HEK293 (cell line): ENCODE data around the gene PRPH2.

Source experiments
- CTCF ChIA-PET: fragments of 350-600 bp; formaldehyde crosslinking; extraction: SDS; loops from one replicate; lab custom pipeline; 2021; ENCODE audit warnings: antibody characterized with exemption; lab: Yijun Ruan, JAX
- POLR2A ChIA-PET: fragments of 300-600 bp; formaldehyde crosslinking; extraction: SDS; loops from one replicate; lab custom pipeline; 2020; ENCODE audit warnings: antibody characterized with exemption, inconsistent platforms; lab: Yijun Ruan, JAX
- H3K27ac ChIP-seq: fragments of 200-500 bp; sonication (Bioruptor generic); 2 replicates; pipeline ENCODE4 v1.5.1; 2014; ENCODE audit warnings: low read depth, low read length, control low read depth, inconsistent platforms; ENCODE audit errors: extremely low read depth
- H3K36me3 ChIP-seq, 2 experiments: fragments of 200-500 bp in 1 of 2; sonication (Bioruptor generic) in 1 of 2; 1 replicate in 1 of 2; 2 replicates in 1 of 2; pipeline ENCODE4 v1.5.1; 2014 to 2017; ENCODE audit warnings: inconsistent platforms in 2 of 2, low read length in 2 of 2; ENCODE audit not compliant: control insufficient read depth in 2 of 2, insufficient read depth in 1 of 2
- H3K4me1 ChIP-seq: fragments of 200-500 bp; sonication (Bioruptor generic); 2 replicates; pipeline ENCODE4 v1.5.1; 2014; ENCODE audit warnings: mild to moderate bottlenecking, low read length, inconsistent platforms; ENCODE audit not compliant: control insufficient read depth, insufficient read depth
- H3K4me3 ChIP-seq: 2 replicates; pipeline ENCODE4 v1.5.1; 2011; ENCODE audit warnings: low read depth, mild to moderate bottlenecking, control low read depth, low read length, moderate library complexity
- H3K9me3 ChIP-seq: fragments of 200-500 bp; sonication (Bioruptor generic); 2 replicates; pipeline ENCODE4 v1.5.1; 2014; ENCODE audit warnings: low read depth, low read length, inconsistent platforms; ENCODE audit not compliant: control insufficient read depth, insufficient read depth
- KLF1 ChIP-seq: fragments of 450-650 bp; formaldehyde crosslinking; IDR thresholded peaks from 2 replicates; pipeline ENCODE4 v1.5.1; 2016; ENCODE audit warnings: missing biosample characterization, missing genetic modification characterization
- MEIS1 ChIP-seq: sonication (generic); formaldehyde crosslinking; IDR thresholded peaks from 2 replicates; pipeline ENCODE4 v1.8.1; 2022; ENCODE audit warnings: missing genetic modification reagents, mild to moderate bottlenecking, borderline replicate concordance
- MYNN ChIP-seq: fragments of 450-650 bp; formaldehyde crosslinking; IDR thresholded peaks from 2 replicates; pipeline ENCODE4 v1.5.1; 2016; ENCODE audit warnings: missing biosample characterization, missing genetic modification characterization, borderline replicate concordance
- ZBTB7A ChIP-seq: fragments of 450-650 bp; formaldehyde crosslinking; IDR thresholded peaks from 2 replicates; pipeline ENCODE4 v1.5.1; 2016; ENCODE audit warnings: low read depth, missing biosample characterization, missing genetic modification characterization
- ZFP3 ChIP-seq: fragments of 450-650 bp; formaldehyde crosslinking; IDR thresholded peaks from 2 replicates; pipeline ENCODE4 v1.5.1; 2016; ENCODE audit warnings: low read depth, missing biosample characterization, missing genetic modification characterization
- ZNF121 ChIP-seq: fragments of 450-650 bp; formaldehyde crosslinking; IDR thresholded peaks from 2 replicates; pipeline ENCODE4 v1.5.1; 2016; ENCODE audit warnings: missing biosample characterization, missing genetic modification characterization
- ZNF133 ChIP-seq: fragments of 450-650 bp; formaldehyde crosslinking; IDR thresholded peaks from 2 replicates; pipeline ENCODE4 v1.5.1; 2016; ENCODE audit warnings: missing biosample characterization, missing genetic modification characterization
- ZNF221 ChIP-seq: fragments of 450-650 bp; formaldehyde crosslinking; IDR thresholded peaks from 2 replicates; pipeline ENCODE4 v1.5.1; 2017; ENCODE audit warnings: missing biosample characterization, missing genetic modification characterization, borderline replicate concordance
- ZNF266 ChIP-seq: fragments of 450-650 bp; formaldehyde crosslinking; IDR thresholded peaks from 2 replicates; pipeline ENCODE4 v1.5.1; 2016; ENCODE audit warnings: missing biosample characterization, missing genetic modification characterization, low read depth
- ZNF302 ChIP-seq: fragments of 450-650 bp; formaldehyde crosslinking; IDR thresholded peaks from 2 replicates; pipeline ENCODE4 v1.5.1; 2016; ENCODE audit warnings: missing biosample characterization, missing genetic modification characterization, low read depth
- ZNF324 ChIP-seq: fragments of 450-650 bp; formaldehyde crosslinking; IDR thresholded peaks from 2 replicates; pipeline ENCODE4 v1.5.1; 2016; ENCODE audit warnings: missing biosample characterization, missing genetic modification characterization
- ZNF416 ChIP-seq: fragments of 450-650 bp; formaldehyde crosslinking; IDR thresholded peaks from 2 replicates; pipeline ENCODE4 v1.5.1; 2016; ENCODE audit warnings: missing biosample characterization, missing genetic modification characterization
- ZNF423 ChIP-seq: fragments of 450-650 bp; formaldehyde crosslinking; IDR thresholded peaks from 2 replicates; pipeline ENCODE4 v1.5.1; 2016; ENCODE audit warnings: missing biosample characterization, missing genetic modification characterization
- ZNF501 ChIP-seq: fragments of 450-650 bp; formaldehyde crosslinking; IDR thresholded peaks from 2 replicates; pipeline ENCODE4 v1.5.1; 2016; ENCODE audit warnings: missing biosample characterization, missing genetic modification characterization
- ZNF629 ChIP-seq: fragments of 450-650 bp; formaldehyde crosslinking; IDR thresholded peaks from 2 replicates; pipeline ENCODE4 v1.5.1; 2017; ENCODE audit warnings: missing biosample characterization, missing genetic modification characterization
- ZNF660 ChIP-seq: fragments of 450-650 bp; IDR thresholded peaks from 2 replicates; pipeline ENCODE4 v1.5.1; 2018; ENCODE audit warnings: missing biosample characterization, mild to moderate bottlenecking, missing genetic modification characterization
- ZNF677 ChIP-seq: fragments of 450-650 bp; IDR thresholded peaks from 2 replicates; pipeline ENCODE4 v1.5.0; 2018; ENCODE audit warnings: missing biosample characterization, mild to moderate bottlenecking, missing genetic modification characterization, moderate library complexity
- ZNF768 ChIP-seq: fragments of 450-650 bp; formaldehyde crosslinking; IDR thresholded peaks from 2 replicates; pipeline ENCODE4 v1.5.1; 2018; ENCODE audit warnings: missing biosample characterization, mild to moderate bottlenecking, missing genetic modification characterization
- ZNF830 ChIP-seq: fragments of 450-650 bp; IDR thresholded peaks from 2 replicates; pipeline ENCODE4 v1.5.0; 2018; ENCODE audit warnings: missing biosample characterization, missing genetic modification characterization, low read depth, mild to moderate bottlenecking, moderate library complexity
- ZNF837 ChIP-seq: fragments of 450-650 bp; formaldehyde crosslinking; IDR thresholded peaks from 2 replicates; pipeline ENCODE4 v1.5.1; 2016; ENCODE audit warnings: missing biosample characterization, missing genetic modification characterization
- ZSCAN23 ChIP-seq: fragments of 450-650 bp; formaldehyde crosslinking; IDR thresholded peaks from 2 replicates; pipeline ENCODE4 v1.5.1; 2016; ENCODE audit warnings: missing biosample characterization, missing genetic modification characterization
- ZSCAN30 ChIP-seq: fragments of 450-650 bp; IDR thresholded peaks from 2 replicates; pipeline ENCODE4 v1.5.1; 2018; ENCODE audit warnings: missing biosample characterization, mild to moderate bottlenecking, missing genetic modification characterization, moderate library complexity
- TF ChIP-seq, protein P1 (sequence below): fragments of 450-650 bp; formaldehyde crosslinking; IDR thresholded peaks from 2 replicates; pipeline ENCODE4 v1.5.1; 2016; ENCODE audit warnings: missing biosample characterization, missing genetic modification characterization
- TF ChIP-seq, protein P2 (sequence below): fragments of 450-650 bp; formaldehyde crosslinking; IDR thresholded peaks from 2 replicates; pipeline ENCODE4 v1.5.1; 2016; ENCODE audit warnings: missing biosample characterization, missing genetic modification characterization
- TF ChIP-seq, protein P3 (sequence below): sonication (generic); formaldehyde crosslinking; IDR thresholded peaks from 2 replicates; pipeline ENCODE4 v1.8.1; 2022; ENCODE audit warnings: mild to moderate bottlenecking, moderate library complexity, missing genetic modification reagents

PRPH2 gene

DNA sequence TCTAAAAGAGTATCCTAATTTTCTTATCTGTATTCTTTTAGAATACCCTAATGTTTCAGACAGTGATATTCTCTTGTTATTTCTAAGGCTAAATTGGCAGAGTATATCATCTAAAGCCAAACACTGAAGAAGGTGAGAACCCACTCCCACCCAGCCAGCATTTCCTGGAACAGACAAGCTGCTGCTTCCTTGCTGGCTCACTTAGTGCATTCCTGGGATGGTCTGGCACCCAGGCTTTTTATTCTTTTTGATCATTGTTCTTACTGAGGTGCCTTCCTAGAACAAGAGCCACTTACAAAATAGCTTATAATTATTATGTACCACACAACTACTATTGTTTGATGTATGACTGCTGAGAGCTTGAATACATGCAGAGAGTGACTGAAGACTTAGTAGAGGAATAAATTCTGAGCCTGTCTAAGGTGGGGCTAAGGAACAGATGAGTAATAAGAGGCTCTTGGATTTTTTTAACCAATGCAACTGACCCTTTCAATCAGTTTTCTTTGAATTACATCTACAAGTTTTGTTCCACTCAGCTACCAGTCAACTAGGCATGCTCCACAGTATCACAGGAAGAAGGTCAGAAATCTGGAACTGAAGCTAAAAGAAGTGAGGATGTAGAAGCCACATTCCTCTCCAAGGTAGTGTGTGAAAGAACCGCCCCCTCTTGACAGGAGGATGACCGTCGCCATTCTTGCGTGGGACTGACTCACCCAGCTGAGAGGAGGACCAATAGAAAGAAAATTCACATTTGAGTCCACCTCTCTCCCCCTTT is 30.1 kb downstream of the PRPH2 start:
- CTCF ChIA-PET, result interaction anchor here (0.6 to 2.2 kb wide), 8 partner anchors 27 to 209 kb away, joined by 3 to 15 read pairs (median 5); no protein-coding TSS in a partner anchor
- TF ChIP-seq ZNF768 (tag by site-specific recombination), result no peak
- no peak for TF ChIP-seq ZFP3 (tag by site-specific recombination)
- TF ChIP-seq, protein P1, sequence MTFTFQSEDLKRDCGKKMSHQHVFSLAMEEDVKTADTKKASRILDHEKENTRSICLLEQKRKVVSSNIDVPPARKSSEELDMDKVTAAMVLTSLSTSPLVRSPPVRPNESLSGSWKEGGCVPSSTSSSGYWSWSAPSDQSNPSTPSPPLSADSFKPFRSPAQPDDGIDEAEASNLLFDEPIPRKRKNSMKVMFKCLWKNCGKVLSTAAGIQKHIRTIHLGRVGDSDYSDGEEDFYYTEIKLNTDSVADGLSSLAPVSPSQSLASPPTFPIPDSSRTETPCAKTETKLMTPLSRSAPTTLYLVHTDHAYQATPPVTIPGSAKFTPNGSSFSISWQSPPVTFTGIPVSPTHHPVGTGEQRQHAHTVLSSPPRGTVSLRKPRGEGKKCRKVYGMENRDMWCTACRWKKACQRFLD, result no peak
- no peak for TF ChIP-seq ZSCAN23 (tag by site-specific recombination)
- no peak for TF ChIP-seq MEIS1
- TF ChIP-seq, protein P2, sequence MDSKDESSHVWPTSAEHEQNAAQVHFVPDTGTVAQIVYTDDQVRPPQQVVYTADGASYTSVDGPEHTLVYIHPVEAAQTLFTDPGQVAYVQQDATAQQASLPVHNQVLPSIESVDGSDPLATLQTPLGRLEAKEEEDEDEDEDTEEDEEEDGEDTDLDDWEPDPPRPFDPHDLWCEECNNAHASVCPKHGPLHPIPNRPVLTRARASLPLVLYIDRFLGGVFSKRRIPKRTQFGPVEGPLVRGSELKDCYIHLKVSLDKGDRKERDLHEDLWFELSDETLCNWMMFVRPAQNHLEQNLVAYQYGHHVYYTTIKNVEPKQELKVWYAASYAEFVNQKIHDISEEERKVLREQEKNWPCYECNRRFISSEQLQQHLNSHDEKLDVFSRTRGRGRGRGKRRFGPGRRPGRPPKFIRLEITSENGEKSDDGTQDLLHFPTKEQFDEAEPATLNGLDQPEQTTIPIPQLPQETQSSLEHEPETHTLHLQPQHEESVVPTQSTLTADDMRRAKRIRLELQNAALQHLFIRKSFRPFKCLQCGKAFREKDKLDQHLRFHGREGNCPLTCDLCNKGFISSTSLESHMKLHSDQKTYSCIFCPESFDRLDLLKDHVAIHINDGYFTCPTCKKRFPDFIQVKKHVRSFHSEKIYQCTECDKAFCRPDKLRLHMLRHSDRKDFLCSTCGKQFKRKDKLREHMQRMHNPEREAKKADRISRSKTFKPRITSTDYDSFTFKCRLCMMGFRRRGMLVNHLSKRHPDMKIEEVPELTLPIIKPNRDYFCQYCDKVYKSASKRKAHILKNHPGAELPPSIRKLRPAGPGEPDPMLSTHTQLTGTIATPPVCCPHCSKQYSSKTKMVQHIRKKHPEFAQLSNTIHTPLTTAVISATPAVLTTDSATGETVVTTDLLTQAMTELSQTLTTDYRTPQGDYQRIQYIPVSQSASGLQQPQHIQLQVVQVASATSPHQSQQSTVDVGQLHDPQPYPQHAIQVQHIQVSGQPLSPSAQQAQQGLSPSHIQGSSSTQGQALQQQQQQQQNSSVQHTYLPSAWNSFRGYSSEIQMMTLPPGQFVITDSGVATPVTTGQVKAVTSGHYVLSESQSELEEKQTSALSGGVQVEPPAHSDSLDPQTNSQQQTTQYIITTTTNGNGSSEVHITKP (tag by site-specific recombination), result no peak
- TF ChIP-seq ZNF221, result no peak
- TF ChIP-seq ZNF266 (tag by site-specific recombination), result no peak
- TF ChIP-seq ZNF324 (tag by site-specific recombination), result no peak
- TF ChIP-seq ZNF133 (tag by site-specific recombination), result no peak
- TF ChIP-seq MYNN (tag by site-specific recombination), result no peak
- no peak for TF ChIP-seq ZNF837 (tag by site-specific recombination)
- Histone ChIP-seq H3K27ac (no peak overlapping the region), H3K9me3 (no peaks in the 10 kb centered on the region), H3K4me3 (no peak overlapping the region), H3K36me3 (peaks cover 39 to 72% of the 10 kb centered on the region in 2 experiments), H3K4me1 (no peaks in the 10 kb centered on the region)
- POLR2A ChIA-PET, result interaction anchor here (1.3 kb wide), 1 partner anchor 10 kb away, joined by 3 read pairs; no protein-coding TSS in a partner anchor

DNA sequence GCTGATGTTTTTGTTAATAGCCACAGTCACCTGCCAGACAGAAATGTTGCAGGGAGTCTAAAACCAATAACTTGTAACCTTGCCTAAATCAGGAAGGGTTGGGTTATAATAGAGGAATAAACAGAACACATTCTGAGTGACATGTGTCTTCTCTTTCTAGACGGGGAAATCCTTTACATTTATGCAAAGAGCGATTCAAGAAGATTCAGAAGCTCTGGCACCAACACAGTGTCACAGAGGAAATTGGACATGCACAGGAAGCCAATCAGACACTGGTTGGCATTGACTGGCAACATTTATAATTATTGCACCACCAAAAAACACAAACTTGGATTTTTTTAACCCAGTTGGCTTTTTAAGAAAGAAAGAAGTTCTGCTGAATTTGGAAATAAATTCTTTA is 31.5 kb downstream of the PRPH2 start:
- POLR2A ChIA-PET, result no interaction called here
- TF ChIP-seq ZNF501, result no peak
- no peak for TF ChIP-seq ZBTB7A (tag by site-specific recombination)
- no peak for TF ChIP-seq ZNF830 (tag by site-specific recombination)
- TF ChIP-seq ZNF423 (tag by site-specific recombination), result no peak
- no peak for TF ChIP-seq KLF1 (tag by site-specific recombination)
- TF ChIP-seq ZNF121, result no peak
- TF ChIP-seq, protein P3, sequence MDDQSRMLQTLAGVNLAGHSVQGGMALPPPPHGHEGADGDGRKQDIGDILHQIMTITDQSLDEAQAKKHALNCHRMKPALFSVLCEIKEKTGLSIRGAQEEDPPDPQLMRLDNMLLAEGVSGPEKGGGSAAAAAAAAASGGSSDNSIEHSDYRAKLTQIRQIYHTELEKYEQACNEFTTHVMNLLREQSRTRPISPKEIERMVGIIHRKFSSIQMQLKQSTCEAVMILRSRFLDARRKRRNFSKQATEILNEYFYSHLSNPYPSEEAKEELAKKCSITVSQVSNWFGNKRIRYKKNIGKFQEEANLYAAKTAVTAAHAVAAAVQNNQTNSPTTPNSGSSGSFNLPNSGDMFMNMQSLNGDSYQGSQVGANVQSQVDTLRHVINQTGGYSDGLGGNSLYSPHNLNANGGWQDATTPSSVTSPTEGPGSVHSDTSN, result no peak
- no peak for TF ChIP-seq ZSCAN30 (tag by site-specific recombination)
- TF ChIP-seq ZNF302 (tag by site-specific recombination), result no peak
- TF ChIP-seq ZNF677 (tag by site-specific recombination), result no peak
- TF ChIP-seq ZNF416 (tag by site-specific recombination), result no peak
- TF ChIP-seq ZNF629 (tag by site-specific recombination), result no peak
- no peak for TF ChIP-seq ZNF660 (tag by site-specific recombination)
- TF ChIP-seq, all 188 proteins: peak for 0
- CTCF ChIA-PET, result interaction anchor here (1.9 kb wide), 1 partner anchor 29 kb away, joined by 5 read pairs; no protein-coding TSS in a partner anchor
- Histone ChIP-seq H3K4me3 (no peak overlapping the region), H3K27ac (no peak overlapping the region), H3K36me3 (peaks cover 39 to 74% of the 10 kb centered on the region in 2 experiments), H3K9me3 (no peaks in the 10 kb centered on the region), H3K4me1 (no peaks in the 10 kb centered on the region)
